ENCODE data around the gene PDE6A.

The PDE6A gene

DNA sequence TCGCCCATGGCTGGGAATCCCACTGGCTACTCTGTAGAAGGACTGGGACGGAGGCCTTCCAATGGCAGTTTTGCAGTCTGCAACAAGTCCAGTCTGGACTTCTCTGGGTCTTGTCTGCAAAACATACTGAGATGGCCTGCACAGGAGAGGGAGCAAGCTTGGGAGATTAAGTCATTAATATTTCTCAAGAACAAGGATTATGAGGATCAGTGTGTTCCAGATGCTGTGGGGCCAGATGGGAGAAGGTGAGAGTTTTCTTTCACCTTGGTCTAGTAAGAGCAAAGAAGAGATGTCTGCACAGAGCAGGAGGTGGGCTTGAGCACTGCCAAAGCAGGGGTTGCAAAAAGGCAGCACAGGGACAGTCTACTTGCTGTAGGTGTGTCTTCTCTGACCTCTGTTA lies at the start of gene PDE6A:
TSS of gene PDE6A (minus strand) at position 128 of the 400 bp plus-strand sequence. CDS start at position 8, 120 bp downstream.
- DNase-seq: no peak

DNA sequence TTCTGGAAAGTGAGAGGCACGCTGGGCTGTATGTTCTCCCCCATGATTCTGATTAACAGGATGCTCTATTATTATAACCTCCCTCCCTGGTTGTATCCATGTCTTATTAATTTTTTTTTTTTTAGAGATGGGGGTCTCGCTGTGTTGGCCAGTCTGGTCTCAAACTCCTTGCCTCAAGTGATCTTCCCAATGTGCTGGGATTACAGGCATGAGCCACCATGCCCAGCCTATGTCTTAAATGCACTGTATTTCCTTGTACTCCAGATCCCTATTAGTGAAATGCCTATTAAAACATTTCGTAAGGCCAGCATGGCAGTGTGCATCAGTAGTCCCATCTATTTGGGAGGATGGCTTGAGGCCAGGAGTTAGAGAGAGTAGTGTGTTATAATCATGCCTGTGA lies 48.9 kb upstream of the PDE6A start:
- DNase-seq: no peak

DNA sequence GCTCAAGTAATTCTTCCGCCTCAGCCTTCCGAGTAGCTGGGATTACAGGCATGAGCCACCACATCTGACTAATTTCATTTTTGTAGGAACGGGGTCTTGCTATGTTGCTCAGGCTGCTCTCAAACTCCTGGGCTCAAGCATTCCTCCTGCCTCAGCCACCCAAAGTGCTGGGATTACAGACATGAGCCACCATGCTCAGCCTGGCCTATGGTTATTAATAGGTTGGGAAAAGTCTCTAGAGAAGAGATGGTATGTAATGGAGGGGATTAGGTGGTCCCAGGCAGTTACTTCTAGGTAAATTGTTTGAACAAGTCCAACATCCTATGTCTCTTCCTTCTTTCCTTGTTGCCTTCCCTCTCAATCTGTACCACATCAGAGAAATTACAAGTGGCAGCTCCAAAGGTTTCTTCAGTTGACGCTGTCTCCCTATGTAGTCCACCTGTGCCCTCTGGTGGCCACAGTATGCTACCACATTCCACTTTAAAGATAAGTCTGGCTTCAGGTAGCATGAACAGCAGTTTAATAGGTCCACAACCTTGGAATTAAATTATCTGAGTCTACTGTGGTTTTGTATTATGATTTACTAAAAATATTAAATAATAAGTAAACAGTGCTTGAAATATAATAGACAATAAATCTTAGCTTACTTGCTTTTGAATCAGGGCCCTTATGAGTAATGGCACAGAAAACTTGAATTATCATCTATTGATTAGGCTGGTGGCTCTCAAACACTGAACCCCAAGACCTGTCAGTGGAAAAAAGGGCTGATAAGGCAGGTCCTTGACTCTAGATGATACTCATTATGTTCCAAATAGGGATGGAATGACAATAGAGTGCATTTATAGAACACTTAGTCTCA lies 46.2 kb upstream of the PDE6A start:
- peak; percentile 63 to 77 for DNase-seq

DNA sequence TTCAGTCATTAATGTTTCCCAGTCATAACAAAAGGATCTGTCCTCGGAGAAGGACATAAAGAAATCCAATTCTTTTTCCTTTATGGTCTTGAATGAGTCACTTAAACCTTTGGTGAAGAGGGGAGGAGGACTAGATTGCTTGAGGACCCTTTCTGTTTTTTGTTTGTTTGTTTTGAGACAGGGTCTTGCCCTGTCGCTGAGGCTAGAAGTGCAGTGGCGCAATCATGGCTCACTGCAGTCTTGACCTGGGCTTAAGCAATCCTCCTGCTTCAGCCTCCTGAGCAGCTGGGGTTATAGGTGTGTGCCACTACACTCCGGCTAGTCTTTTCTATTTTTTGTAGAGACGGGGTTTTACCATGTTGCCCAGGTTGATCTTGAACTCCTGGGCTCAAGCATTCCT lies 43.5 kb upstream of the PDE6A start:
- no peak for DNase-seq

DNA sequence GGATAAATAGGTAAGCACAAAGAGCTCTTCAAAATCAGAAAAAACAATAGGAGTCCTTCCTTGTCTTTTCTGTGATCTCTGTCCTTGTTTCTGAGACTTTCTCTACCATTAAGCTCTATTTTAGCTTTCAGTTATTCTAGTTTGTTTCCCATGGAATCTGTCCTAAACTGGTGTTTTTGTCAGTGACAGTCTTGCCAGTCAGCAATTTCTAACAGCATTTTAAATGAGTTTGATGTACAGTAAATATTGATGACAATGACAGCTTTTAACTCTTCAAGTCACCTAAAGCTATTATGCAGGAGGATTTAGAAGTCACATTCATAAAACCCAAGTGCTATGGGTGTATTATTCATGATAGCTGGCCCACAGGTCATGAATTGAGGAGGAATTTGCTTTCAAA lies 37.9 kb upstream of the PDE6A start:
- DNase-seq: no peak

DNA sequence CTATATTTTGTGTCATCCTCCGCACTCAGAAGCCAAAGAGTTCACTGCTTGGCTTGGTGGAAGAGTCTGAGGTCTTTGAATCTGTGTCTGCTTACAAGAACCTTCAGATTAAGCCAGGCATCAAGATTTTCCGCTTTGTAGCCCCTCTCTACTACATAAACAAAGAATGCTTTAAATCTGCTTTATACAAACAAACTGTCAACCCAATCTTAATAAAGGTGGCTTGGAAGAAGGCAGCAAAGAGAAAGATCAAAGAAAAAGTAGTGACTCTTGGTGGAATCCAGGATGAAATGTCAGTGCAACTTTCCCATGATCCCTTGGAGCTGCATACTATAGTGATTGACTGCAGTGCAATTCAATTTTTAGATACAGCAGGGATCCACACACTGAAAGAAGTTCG lies 36.6 kb upstream of the PDE6A start:
- no peak for DNase-seq

DNA sequence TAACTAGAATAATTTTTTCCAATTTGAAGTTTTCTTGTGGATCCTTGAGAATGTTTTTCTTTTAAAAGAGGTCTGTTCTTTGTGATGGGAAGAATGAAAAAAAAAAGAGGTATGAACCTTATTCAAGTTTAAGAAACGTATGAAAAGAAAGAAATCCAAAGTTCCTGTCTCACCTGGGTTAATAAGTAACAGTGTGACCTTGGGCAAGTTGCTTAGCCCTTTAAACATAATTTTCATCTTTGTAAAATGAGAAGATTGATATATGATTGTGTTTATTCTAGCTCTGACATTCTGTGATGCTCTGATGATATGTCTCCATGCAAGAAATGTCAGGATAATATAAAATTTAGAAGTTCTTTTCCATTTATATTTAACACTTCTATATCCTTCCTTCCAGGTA lies 35.3 kb upstream of the PDE6A start:
- DNase-seq: no peak

DNA sequence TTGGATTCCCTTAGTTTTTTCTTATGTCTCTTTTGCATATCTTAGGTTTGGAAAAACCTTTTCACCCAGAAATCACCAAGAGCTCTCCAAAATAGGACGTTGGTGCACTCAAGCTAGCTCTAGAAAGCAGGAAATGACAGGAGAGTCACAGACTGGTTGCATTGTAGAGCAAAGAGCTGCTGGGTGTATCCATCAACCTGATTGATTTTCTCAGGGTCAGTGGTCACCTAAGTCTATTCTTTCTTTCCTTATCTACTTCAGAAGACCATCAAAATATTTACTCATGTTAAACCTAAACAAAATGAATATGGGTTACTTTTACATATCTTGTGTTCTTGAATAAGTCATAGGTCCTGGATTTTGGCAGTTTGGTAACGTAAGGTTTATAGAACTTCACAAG lies 30.8 kb upstream of the PDE6A start:
- no peak for DNase-seq

DNA sequence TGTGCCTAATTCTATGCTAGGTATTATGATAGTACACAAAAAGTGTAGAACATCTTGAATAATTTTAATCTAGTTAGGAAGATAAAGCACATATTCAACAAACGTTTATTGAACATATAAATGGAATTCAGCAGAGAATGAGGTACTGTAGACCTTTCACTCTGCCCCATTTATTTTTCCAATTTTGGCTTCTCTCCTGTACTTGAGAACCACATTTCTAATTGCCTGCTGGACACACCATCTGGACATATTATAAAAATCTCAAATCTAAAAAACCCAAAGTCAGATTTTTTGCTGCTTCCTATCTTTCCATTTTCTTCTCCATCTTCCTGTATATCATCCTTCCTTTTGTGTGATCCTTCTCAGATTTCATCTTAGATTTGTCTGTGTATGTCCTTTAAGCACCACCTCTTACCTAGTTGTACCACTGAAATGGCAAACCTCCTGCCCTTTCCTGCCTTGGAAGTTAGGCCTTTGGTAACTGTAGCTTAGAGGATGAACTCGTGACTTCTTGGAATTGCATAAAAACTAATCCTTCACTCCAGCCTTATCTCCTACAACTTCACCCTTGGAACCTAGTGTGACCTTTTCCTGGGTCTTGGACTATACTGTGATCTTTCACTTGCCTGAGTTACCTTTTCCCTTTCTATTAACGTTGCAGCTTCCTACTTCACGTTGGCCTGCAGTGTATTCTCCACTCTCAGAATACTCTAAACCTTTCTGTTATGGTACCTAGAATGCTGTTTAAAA lies 24.8 kb upstream of the PDE6A start:
- no peak for DNase-seq

DNA sequence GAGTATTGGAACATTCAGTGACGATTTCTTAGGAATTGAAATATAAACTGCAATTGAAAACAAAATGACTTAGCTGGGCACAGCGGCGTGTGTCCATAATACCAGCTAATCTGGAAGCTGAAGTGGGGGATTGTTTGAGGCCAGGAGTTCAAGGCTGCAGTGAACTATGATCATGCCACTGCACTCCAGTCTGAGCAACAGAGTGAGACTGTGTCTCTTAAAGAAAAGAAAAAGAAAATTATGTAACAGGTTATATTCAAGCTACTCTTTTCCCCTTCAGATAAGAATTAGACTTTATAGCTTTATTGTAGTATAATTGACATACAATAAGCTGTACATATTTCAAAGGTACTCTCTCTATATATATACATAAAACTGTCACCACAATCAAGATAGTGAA lies 22.4 kb upstream of the PDE6A start:
- no peak for DNase-seq

DNA sequence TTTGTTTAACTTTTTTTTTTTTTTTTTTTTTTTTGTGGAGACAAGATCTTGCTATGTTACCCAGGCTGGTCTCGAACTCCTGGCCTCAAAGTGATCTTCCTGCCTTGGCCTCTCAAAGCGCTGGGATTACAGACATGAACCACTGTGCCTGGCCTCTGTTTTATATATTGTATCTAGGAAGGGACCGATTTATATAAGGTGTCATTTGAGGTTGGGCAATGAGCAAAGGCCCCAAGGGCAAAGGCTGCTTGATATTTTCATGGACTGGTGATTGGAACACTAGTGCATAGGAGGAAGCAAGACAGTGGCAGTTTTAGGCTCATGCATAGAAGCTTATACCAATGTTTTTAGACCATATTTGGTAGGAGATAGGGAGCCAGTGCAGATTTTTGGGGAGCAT lies 19.1 kb upstream of the PDE6A start:
- no peak for DNase-seq

DNA sequence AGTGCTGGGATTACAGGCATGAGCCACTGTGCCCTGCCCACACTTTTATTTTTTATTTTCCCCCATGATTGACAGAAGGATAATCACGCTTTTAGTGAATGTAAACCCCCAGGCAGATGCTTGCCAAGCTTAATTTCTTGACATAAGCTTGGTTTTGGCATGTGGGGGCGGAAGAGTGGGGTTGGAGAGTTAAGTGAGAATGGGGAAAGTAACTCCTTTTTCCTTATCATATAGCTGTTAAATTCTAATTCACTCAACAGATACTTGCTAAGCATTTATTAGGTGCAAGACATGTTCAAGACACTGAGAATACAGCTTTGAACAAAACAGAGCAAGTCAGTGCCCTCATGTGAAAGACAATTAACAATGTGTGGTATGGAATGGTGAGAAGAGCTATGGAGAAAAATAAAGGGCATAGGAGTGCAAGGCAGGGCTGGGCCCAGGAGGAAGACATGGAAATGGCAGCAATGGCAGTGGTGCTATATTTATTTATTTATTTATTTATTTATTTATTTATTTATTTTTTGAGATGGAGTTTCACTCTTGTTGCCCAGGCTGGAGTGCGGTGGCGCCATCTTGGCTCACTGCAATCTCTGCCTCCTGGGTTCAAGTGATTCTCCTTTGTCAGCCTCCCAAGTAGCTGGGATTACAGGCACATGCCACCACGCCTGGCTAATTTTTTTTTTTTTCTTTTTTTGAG lies 18.2 kb upstream of the PDE6A start:
- no peak for DNase-seq

DNA sequence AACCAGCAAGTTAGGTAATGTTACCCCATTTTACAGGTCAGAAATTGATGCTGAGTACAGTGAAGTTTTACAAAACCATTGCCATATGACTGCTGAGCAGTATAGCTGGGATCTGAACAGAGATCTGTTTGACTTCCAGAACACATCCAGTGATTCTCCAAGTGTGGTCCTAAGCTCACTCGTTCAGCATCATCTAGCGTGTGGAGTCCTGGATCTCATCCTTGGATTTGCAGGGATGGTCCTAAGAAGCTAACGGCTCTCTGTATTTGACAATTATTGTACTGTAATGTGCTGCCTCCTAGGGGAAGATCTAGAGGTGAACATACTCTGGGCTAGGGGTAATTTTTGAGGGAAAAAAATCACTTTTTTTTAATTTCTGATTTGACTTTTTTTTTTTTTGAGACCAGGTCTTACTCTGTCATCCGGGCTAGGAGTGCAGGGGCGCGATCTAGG lies 17.4 kb upstream of the PDE6A start:
- DNase-seq: peak in 1 of 2 donors; percentile 14

DNA sequence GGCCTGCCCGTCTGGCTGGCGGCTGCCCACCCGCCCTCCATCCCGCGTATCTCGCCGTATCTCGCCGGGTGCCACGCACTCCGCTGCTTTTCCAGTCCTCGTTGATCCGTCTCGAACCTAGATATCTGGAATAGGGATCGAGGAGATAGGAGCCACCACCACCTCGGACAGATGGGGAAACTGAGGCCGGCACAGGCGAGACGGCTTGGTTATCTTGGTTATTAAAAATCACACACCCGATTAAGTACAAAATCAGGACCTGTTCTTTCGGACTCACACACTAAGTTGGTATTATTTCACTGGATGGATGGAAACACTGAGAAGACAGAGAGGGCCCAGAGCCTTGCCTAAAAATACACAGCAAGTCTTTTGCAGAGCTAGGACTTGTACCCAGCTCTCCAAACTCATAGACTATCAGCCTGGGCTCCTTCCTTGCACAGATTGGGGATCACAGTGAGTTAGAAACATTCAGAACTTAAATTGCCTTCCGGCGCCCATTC lies 16.6 kb upstream of the PDE6A start:
- peak in 1 of 2 donors; percentile 2 for DNase-seq

DNA sequence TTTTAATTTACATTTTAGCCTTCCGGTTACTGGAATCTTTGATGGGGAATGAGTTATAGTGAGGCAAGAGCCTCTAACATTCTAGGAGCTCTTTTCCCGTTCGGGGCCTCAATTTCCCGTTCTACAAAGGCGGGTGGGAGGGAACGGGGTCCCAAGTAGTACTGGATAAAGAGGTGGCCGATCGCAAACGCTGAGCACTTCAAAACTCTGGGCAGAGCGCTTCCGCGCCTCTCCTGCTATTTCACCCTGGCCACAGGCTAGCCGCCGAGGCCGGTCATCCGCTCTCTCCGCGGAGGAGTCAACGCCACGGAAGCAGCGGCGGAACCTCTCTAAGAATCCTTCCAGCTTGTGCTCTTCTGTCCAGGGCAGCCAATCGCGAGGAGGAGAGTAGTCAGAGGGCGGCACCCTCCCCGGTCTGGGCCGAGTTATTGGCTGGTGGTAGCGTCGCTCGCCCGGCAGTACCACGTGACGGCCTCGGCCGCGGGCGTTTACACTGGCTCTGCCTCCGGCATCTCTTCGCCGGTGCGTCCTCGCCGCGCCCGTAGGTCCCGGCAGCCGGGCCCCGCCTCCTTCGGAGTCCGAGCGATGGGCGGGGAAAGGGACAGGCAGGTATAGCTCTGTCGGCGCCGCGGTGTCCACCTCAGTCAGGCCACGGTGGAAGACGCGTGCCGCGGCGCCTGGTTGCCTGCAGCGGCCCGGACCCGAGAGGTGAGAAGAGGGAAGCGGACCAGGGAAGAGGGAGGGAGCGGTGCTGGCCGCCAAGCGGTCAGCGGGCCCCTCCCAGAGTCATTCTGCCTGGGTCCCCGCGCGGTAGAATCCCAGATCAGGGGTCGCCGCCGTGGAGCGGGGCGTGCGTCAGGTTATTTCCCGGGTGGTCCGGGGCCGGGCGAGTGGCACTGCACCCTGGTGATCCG lies 15.9 kb upstream of the PDE6A start, which contains the start of gene SLC26A2:
TSS of gene SLC26A2 (plus strand) at position 487 of the 914 bp plus-strand sequence. CDS start 16,895 bp downstream, outside the sequence.
- peak; percentile 94 to 95 for DNase-seq

DNA sequence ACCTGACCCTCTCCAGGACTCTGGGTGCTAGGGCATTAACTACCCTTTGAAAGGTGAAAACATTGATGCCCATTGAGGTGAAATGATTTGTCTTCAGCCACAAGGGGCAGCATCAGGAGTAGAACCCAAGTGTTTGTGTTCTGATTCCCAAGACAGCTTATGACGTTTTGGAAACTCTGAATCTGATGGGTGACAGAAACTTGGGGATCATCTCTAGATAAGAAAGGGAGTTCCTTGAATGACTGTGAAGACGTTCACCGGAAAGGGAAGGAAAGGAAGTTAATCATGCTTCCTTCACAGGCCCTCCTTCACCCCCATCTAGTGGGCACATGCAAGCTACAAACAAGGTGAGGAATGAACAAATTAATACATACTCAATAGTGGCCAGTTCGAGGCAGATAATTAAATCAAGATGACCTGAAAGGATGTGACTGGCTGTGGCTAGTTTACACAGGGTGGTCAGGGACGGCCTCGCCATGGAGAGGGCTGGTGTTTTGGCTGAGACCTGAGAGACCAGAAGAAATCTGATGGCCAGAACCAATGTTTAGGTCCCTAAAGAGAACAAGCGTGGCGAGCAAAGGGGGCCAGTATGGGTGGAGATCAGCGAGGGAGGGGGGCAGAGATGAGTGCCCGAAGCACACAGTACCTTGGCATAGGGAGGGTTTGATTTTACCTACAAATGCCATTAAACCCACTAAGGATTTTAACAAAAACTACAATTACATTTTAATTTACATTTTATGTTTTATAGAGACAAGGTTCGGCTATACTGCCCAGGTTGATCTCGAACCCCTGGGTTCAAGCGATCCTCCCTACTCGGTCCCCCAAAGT lies 15.0 kb upstream of the PDE6A start:
- DNase-seq: peak; percentile 48 to 72

DNA sequence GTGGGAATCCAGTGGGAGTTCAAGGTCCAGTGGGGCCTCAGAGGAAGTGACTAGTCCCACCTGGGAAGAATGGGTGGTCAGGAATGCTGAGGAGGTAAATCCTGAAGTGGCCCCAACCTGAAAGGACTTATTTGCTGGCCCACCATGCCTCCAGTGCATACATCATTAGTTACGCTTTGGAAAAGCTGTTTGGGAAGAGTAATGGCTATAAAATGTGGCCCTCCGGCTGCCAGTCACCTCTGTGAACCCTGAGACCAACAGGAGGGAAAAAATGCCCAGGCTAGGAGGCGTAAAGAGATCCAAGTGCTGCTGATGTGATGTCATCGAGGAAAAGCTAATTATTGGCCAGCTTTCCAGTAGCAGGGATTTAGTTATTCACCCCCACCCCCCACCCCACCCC lies 13.3 kb upstream of the PDE6A start:
- DNase-seq: no peak

DNA sequence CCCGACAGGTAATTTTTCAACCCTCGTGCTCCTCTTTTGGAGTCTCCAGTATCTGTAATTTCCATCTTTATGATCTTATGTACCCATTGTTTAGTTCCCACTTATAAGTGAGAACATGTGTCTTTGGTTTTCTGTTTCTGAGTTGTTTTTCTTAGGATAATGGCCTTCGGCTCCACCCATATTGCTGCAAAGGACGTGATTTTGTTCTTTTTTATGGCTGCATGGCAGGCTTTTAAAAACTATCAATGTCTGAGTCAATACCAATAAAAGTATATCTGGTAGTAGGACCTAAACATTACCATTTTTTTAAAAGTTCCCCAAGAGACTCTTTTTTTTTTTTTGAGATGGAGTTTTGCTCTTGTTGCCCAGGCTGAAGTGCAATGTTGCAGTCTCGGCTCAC lies 12.1 kb upstream of the PDE6A start:
- no peak for DNase-seq

DNA sequence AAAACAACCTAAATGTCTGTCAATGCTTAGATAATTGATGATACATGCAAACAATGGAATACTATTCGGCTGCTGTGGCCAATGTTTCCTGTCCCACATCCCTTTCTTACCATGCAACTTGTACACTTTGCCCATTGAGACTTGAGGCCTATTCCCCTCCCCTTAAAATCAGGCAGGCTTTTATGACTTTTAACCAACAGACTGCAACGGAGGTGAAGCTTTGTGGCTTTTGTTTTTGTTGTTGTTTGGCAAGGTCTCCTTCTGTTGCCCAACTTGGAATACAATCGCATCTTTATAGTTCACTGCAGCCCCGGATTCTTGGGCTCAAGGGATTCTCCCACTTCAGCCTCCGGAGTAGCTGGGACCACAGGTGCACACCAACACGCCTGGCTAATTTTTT lies 10.2 kb upstream of the PDE6A start:
- no peak for DNase-seq

DNA sequence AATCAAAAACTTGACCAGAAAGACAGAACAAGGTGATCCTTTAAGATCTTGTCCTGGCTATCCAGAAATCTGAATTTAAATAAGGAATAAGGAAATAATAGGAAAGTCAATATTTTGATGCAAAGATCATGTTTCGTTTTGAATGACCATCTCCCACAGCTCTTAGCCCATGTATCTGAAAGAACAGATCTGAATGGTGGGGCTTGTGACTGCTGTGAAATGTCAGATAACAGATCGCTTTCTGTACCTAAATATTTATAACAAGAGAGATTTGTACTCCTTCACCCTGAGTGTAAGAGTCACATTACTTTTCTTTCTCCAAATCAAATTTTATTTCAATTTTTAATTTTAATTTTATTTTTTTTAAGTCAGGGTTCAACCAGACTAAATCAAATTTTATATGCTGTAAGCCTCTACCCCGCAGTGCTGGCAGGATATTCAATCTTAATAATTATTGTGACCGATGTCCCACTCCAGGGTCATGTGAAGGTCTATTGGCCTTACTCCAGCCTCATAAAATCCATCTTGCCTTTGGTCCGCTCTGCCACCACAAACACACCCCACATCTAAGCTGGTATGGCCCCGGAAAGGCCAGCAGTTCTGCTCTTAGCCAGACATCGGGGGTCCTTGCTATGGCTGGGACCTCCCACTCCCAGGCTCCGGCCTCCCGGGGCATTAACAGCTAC lies 9.0 kb upstream of the PDE6A start:
- no peak for DNase-seq

All from CD4-positive, alpha-beta T cell treated with Interferon alpha-2 for 1 hour (primary cell).